ENCODE results near the gene TCF4.

Gene TCF4

DNA sequence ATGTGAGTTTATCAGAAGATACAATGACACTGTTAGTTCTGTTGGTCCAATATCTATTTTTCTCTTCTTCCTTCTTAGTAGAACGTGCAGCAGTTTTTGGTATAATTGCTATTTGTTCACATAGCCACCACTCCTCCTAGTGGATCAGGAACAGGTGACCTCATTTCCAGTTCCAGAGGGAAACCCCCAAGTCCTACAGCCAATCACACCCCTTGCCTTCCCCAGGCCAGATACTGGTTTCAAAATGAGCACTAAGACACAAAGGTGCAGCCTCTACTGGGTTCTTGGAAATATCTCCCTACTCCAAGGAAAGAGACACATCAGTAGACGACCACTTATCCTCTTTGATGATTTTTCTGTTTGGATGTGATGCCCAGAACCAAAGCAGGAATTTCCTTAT is 103.2 kb downstream of the TCF4 start (continued):
- no peak for TF ChIP-seq RBAK (tag by site-specific recombination; IDR thresholded peaks at IDR 0.05)
- no peak for TF ChIP-seq HOXC10 (CRISPR knock-in tag; IDR thresholded peaks at IDR 0.05)
- TF ChIP-seq, protein P1, sequence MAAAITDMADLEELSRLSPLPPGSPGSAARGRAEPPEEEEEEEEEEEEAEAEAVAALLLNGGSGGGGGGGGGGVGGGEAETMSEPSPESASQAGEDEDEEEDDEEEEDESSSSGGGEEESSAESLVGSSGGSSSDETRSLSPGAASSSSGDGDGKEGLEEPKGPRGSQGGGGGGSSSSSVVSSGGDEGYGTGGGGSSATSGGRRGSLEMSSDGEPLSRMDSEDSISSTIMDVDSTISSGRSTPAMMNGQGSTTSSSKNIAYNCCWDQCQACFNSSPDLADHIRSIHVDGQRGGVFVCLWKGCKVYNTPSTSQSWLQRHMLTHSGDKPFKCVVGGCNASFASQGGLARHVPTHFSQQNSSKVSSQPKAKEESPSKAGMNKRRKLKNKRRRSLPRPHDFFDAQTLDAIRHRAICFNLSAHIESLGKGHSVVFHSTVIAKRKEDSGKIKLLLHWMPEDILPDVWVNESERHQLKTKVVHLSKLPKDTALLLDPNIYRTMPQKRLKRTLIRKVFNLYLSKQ (tag by site-specific recombination; IDR thresholded peaks at IDR 0.05; ENCODE audit: borderline replicate concordance), result no peak
- TF ChIP-seq ZNF660 (tag by site-specific recombination; IDR thresholded peaks at IDR 0.05), result no peak

DNA sequence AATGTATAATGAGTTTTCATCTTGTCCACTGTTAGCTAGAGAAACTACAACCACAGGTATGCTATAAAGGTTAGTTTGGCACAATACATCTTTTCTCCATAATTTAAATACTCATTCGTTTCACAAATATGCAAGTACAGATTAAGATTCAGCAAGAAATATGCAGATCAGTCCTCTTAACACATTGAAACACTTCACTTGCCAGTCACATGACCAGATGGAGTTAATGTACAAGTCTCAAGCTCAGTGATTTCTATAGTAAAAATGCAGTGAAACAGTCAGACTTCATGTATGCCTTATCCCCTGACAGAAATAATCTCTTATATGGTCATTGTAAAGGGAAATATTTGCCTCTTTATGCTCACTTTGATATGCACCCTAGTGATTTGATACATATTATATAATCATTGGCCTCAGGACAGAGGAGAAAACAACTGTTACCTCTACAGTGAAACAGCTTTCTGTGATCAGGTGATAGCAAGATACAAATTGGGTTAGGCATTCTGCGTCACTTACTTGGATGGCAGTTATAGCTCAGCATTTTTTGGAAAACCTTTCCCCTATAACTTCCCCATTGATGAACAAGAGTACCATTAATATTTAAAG is 104.6 kb downstream of the TCF4 start:
- Histone ChIP-seq H3K4me3 (ENCODE audit: low read depth, low read length) (no peak overlapping the region), H3K4me1 (ENCODE audit: control insufficient read depth, insufficient read depth, low read length) (peaks cover 2% of the 10 kb centered on the region; the same call in 1 of the 2 replicates), H3K27ac (ENCODE audit: extremely low read depth, low read depth, low read length) (no peak overlapping the region), H3K36me3 (ENCODE audit: control insufficient read depth in 2 of 2, insufficient read depth in 1 of 2, low read length in 2 of 2) (no peaks in the 10 kb centered on the region; a peak in 1 of 3 replicates), H3K9me3 (ENCODE audit: control insufficient read depth, insufficient read depth, low read depth, low read length) (no peaks in the 10 kb centered on the region)
- TF ChIP-seq ZIC2 (tag by site-specific recombination; IDR thresholded peaks at IDR 0.05), result no peak
- no peak for TF ChIP-seq ZNF174 (tag by site-specific recombination; IDR thresholded peaks at IDR 0.05)
- TF ChIP-seq ZNF544 (tag by site-specific recombination; IDR thresholded peaks at IDR 0.05), result no peak
- no peak for TF ChIP-seq ZNF521 (tag by site-specific recombination; IDR thresholded peaks at IDR 0.05)
- no peak for TF ChIP-seq ZNF513 (tag by site-specific recombination; IDR thresholded peaks at IDR 0.05)
- no peak for TF ChIP-seq ZNF24 (tag by site-specific recombination; IDR thresholded peaks at IDR 0.05)
- no peak for TF ChIP-seq PRDM1 (tag by site-specific recombination; IDR thresholded peaks at IDR 0.05)
- TF ChIP-seq ZNF138 (tag by site-specific recombination; IDR thresholded peaks at IDR 0.05; ENCODE audit: borderline replicate concordance), result no peak
- TF ChIP-seq ZNF610 (tag by site-specific recombination; IDR thresholded peaks at IDR 0.05; ENCODE audit: borderline replicate concordance), result no peak
- no peak for TF ChIP-seq PRDM10 (tag by site-specific recombination; IDR thresholded peaks at IDR 0.05)
- no peak for TF ChIP-seq ZNF350 (tag by site-specific recombination; IDR thresholded peaks at IDR 0.05)
- no peak for TF ChIP-seq OVOL3 (tag by site-specific recombination; IDR thresholded peaks at IDR 0.05)
- TF ChIP-seq KLF17 (tag by site-specific recombination; IDR thresholded peaks at IDR 0.05), result no peak
- TF ChIP-seq PRDM2 (tag by site-specific recombination; IDR thresholded peaks at IDR 0.05; ENCODE audit: borderline replicate concordance), result no peak
- no peak for TF ChIP-seq GLIS1 (tag by site-specific recombination; IDR thresholded peaks at IDR 0.05)
- ChIA-PET POLR2A (no interaction called here), CTCF (interaction anchor here (0.5 kb wide), 1 partner anchor 858 kb away, joined by 3 read pairs; no protein-coding TSS in a partner anchor)
